Prostate gland (tissue), 2 donors: ENCODE data around the gene SLIT3. TPM values are rescaled to one million over a fixed set of nuclear protein-coding genes. Genes with fewer than 3 reads are reported as not detected.

ENCODE experiments used
- DNase-seq: peaks from one replicate; pipeline ENCODE4 v3.0.0-alpha.2; 2019; ENCODE audit warnings: low spot score
- H3K27ac ChIP-seq, 2 donors: fragments of 200-600 bp; sonication (generic); 2 replicates each; pipeline ENCODE4 v1.5.1; 2017 to 2019
- H3K27me3 ChIP-seq: fragments of 200-600 bp; sonication (generic); replicated peaks from 2 replicates; pipeline ENCODE4 v1.5.1; 2019; ENCODE audit not compliant: insufficient read depth
- H3K36me3 ChIP-seq, 2 donors: fragments of 200-600 bp; sonication (generic); 1 replicate in 1 of 2; 2 replicates in 1 of 2; pipeline versions ENCODE4 v1.5.1 to v1.8.1; 2017 to 2019
- H3K4me1 ChIP-seq: fragments of 200-600 bp; sonication (generic); replicated peaks from 2 replicates; pipeline ENCODE4 v1.5.1; 2019
- H3K4me3 ChIP-seq, 2 donors: fragments of 200-600 bp; sonication (generic); 2 replicates each; pipeline ENCODE4 v1.5.1; 2017 to 2019
- H3K9me3 ChIP-seq: fragments of 200-600 bp; sonication (generic); 2 replicates; pipeline ENCODE4 v1.5.1; 2017
- POLR2A ChIP-seq: fragments of 450-650 bp; IDR thresholded peaks from one replicate; pipeline ENCODE4 v1.6.1; 2016; ENCODE audit warnings: antibody characterized with exemption, mild to moderate bottlenecking
- POLR2AphosphoS5 ChIP-seq: sonication (generic); formaldehyde crosslinking; IDR thresholded peaks from one replicate; pipeline ENCODE4 v1.6.1; 2017; ENCODE audit warnings: antibody characterized with exemption
- WGBS: methylation state at CpG from one replicate; pipeline ENCODE4 v1.1.5; 2018; 5-methylcytosine and 5-hydroxymethylcytosine counted together
- intact Hi-C: fragments of 100-400 bp; cut with DNase I; formaldehyde crosslinking; loops from one replicate; pipeline ENCODE4 v1.14.2; 2022
- total RNA-seq, 2 donors: library from RNA; depleted of rRNA; stranded (reverse); fragments of >200 nt; gene quantifications; one replicate each; pipeline ENCODE4 v1.1.0, GENCODE V29; 2016
- TF ChIP-seq, protein P1 (sequence below), 4 experiments: fragments of 200-600 bp in 2 of 4; fragments of 450-650 bp in 2 of 4; sonication (generic) in 2 of 4; IDR thresholded peaks; 1 replicate in 3 of 4; 2 replicates in 1 of 4; pipeline ENCODE4 v1.5.1; 2016 to 2019; ENCODE audit warnings: antibody characterized with exemption in 4 of 4, mild to moderate bottlenecking in 2 of 4, moderate library complexity in 2 of 4

Gene SLIT3
- total RNA-seq, 2 donors from 2014 or later = 8.3 TPM

DNA sequence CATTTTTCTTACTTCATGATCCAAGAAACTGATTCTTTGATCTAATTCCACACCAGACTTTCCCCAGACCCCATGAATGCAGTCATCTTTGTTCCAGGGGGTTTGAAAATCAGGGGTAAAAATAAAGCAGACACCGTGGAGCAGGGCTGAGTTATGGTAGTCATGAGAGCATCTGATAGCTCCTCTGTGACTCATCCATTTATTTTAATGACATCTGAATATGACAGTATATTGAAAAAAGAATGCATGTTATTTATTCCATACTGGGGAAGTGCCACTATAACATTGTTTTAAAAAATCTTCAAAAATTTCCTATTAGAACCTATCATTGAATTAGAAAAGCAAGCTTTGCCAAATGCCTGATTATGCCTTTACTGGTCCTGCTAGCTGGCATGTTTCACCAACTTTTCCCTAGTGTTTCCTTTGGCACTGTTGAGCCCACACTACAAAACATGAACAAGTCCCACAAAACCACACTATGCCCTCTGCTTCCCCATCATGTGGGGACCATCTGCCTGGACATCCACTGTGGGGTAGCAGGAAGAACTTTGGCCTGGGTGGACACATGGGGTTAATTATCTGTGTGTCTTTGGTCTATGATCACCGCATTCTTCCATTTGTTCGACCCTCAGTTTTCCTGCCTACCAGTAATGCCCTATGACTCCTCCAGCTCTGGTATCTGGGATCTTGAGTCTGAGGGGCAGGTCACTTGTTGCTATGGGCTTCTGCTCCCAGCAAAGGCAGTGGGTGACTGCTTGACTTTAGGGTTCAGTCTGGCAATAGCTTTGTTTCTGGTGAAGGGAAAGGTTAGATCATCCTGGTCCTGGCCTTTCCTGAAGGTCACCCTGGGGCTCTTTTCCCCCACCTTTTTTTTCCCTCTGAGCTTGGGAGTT is 639.1 kb downstream of the SLIT3 start:
- Histone ChIP-seq H3K9me3 (no peaks in the 10 kb centered on the region), H3K4me1 (no peaks in the 10 kb centered on the region), H3K27me3 (no peaks in the 10 kb centered on the region), H3K4me3 (no peak overlapping the region), H3K36me3 (no peaks in the 10 kb centered on the region), H3K27ac (no peak overlapping the region)
- no peak for DNase-seq
- WGBS = 83% methylated on average over 3 of the region's 3 CpGs
- intact Hi-C loops = no loop called here
- TF ChIP-seq, protein P1, sequence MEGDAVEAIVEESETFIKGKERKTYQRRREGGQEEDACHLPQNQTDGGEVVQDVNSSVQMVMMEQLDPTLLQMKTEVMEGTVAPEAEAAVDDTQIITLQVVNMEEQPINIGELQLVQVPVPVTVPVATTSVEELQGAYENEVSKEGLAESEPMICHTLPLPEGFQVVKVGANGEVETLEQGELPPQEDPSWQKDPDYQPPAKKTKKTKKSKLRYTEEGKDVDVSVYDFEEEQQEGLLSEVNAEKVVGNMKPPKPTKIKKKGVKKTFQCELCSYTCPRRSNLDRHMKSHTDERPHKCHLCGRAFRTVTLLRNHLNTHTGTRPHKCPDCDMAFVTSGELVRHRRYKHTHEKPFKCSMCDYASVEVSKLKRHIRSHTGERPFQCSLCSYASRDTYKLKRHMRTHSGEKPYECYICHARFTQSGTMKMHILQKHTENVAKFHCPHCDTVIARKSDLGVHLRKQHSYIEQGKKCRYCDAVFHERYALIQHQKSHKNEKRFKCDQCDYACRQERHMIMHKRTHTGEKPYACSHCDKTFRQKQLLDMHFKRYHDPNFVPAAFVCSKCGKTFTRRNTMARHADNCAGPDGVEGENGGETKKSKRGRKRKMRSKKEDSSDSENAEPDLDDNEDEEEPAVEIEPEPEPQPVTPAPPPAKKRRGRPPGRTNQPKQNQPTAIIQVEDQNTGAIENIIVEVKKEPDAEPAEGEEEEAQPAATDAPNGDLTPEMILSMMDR (IDR thresholded peaks at IDR 0.05) = no peak
- no peak for TF ChIP-seq POLR2AphosphoS5
- no peak for TF ChIP-seq POLR2A

DNA sequence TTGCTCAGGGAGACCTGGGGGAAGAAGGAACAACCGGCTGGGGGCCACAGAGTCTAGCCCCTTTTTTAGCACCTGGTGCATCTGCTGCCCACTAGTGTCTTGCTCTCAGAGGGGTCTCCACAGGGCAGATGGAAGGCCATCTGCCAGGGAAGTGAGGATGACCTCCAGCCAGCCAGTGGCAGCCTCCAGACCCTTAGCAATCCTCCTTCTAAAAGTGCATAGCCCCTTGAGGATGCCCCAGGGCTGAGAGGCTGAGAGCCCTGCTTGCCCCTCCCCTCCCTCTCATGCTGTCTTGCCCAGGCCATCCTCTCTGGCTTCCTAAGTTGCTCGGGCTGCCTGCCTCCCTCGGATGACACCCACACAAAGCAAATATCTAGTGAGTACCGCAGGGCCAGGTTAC is 640.2 kb downstream of the SLIT3 start:
- intact Hi-C loops = no loop called here
- H3K9me3 ChIP-seq = no peaks in the 10 kb centered on the region
- no peak for DNase-seq
- H3K27ac ChIP-seq = no peak overlapping the region
- no peaks in the 10 kb centered on the region for H3K36me3 ChIP-seq
- 75% methylated on average over 4 of the region's 4 CpGs for WGBS
- no peak overlapping the region for H3K4me3 ChIP-seq
- H3K4me1 ChIP-seq = no peaks in the 10 kb centered on the region
- no peaks in the 10 kb centered on the region for H3K27me3 ChIP-seq
- TF ChIP-seq, protein P1 (IDR thresholded peaks at IDR 0.05) = no peak
- TF ChIP-seq POLR2AphosphoS5 (no peak), POLR2A (no peak)

DNA sequence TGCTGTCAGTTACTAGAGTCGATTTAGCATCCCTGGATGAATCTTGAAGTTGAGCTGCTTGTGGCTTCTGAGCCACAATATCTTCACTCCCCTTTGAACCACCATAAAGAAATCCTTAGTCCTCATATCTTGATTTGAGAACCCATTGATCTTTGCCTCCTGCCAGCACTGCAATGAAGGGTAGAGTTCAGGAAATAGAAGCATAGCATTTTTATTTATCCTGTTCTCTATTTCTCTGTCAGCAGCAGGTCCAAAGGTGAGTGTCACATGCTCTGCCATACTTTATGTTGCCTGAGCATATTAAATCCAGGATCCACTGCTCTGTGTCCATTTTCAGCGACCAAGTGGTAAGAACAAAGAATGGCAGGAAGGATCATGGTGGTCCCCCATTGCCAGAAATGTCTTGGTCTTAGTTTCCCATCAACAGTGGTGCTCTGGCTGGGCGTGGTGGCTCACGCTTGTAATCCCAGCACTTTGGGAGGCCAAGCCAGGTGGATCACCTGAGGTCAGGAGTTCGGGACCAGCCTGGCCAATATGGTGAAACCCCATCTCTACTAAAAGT is 641.6 kb downstream of the SLIT3 start:
- Histone ChIP-seq H3K4me3 (no peak overlapping the region), H3K36me3 (no peaks in the 10 kb centered on the region), H3K4me1 (no peaks in the 10 kb centered on the region), H3K27me3 (no peaks in the 10 kb centered on the region), H3K9me3 (no peaks in the 10 kb centered on the region), H3K27ac (no peak overlapping the region)
- DNase-seq = no peak
- TF ChIP-seq POLR2AphosphoS5 = no peak
- no peak for TF ChIP-seq POLR2A
- TF ChIP-seq, protein P1 (IDR thresholded peaks at IDR 0.05) = no peak
- intact Hi-C loops = no loop called here
- 88% methylated on average over 5 of the region's 5 CpGs for WGBS

DNA sequence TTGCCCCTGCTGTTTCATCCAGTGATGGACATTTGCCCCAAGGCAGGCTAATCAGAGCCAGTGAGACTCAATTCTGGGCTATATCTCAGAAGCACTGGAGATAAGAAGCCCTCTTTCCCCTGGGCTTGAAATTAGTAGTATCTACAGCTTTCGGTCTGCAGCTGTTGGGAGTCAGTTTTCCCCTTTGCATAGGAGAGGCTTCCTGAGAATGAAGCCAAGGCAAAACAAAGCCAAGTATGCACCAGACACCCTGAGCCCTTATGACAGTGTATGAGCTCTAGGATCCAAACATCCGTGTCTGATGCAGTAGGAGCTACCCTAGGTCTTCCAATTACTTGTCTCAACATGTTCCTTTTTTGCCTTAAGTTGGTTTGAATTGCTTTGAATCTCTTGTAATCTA is 642.5 kb downstream of the SLIT3 start:
- WGBS = 53% methylated on average over 2 of the region's 2 CpGs
- intact Hi-C loops = no loop called here
- no peaks in the 10 kb centered on the region for H3K27me3 ChIP-seq
- TF ChIP-seq POLR2AphosphoS5 (no peak), POLR2A (no peak)
- TF ChIP-seq, protein P1 (IDR thresholded peaks at IDR 0.05) = no peak
- no peaks in the 10 kb centered on the region for H3K4me1 ChIP-seq
- H3K36me3 ChIP-seq = no peaks in the 10 kb centered on the region
- no peak overlapping the region for H3K4me3 ChIP-seq
- DNase-seq = no peak
- no peak overlapping the region for H3K27ac ChIP-seq
- H3K9me3 ChIP-seq = no peaks in the 10 kb centered on the region

DNA sequence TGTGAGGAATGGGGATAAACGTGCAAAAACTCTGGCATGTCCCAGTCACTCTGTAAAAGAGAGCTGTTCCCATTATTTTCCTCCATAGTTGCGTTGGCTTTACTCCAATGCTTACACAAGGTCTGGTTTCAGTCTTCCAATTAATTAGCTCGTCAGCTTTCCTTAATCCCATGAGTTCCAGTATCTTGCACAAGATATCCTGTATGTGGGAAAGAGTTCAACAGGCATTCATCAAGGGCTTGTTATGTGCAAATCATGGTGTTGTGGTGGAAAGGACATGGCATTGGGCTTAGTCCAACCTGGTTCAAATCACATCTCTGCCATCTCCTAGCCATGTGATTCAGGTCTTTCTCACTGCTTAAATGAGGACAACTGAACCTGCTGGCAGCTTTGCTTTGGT is 644.3 kb downstream of the SLIT3 start:
- intact Hi-C loops = no loop called here
- 39% methylated on average over 3 of the region's 3 CpGs for WGBS

More for the DNA sequence above, 644.3 kb downstream of the SLIT3 start:
- no peak for TF ChIP-seq POLR2A
- TF ChIP-seq, protein P1 (IDR thresholded peaks at IDR 0.05) = no peak
- peak; percentile 53 for TF ChIP-seq POLR2AphosphoS5
- Histone ChIP-seq H3K4me3 (no peak overlapping the region), H3K4me1 (no peaks in the 10 kb centered on the region), H3K36me3 (no peaks in the 10 kb centered on the region), H3K27ac (no peak overlapping the region), H3K27me3 (no peaks in the 10 kb centered on the region), H3K9me3 (no peaks in the 10 kb centered on the region)
- peak; percentile 25 for DNase-seq
